ENCODE data around the gene SMARCA4.
"Not testable (repeated sequence)": the region's sequence is repeated elsewhere in the genome, so short reads cannot be mapped to it uniquely, and the experiment has no call there.

The SMARCA4 gene

GRCh38 chr19:11092181-11092538, 131.3 kb downstream of the SMARCA4 start:
- no peak for TF ChIP-seq CTCF (IDR thresholded peaks at IDR 0.05; ENCODE audit: low read depth, low read length)
- H3K4me3 ChIP-seq (ENCODE audit: low read depth, low read length), result peak overlapping the region; percentile 90

GRCh38 chr19:11093689-11094238, 132.9 kb downstream of the SMARCA4 start:
- TF ChIP-seq CTCF (IDR thresholded peaks at IDR 0.05; ENCODE audit: low read depth, low read length), result no peak
- H3K4me3 ChIP-seq (ENCODE audit: low read depth, low read length), result no peak overlapping the region

- no peak for TF ChIP-seq CTCF (IDR thresholded peaks at IDR 0.05; ENCODE audit: low read depth, low read length)
These were observed 133.7 kb downstream of the SMARCA4 start for GRCh38 chr19:11094520-11094894.

GRCh38 chr19:11096210-11096841, 135.5 kb downstream of the SMARCA4 start:
- no peak for TF ChIP-seq CTCF (IDR thresholded peaks at IDR 0.05; ENCODE audit: low read depth, low read length)
- no peak overlapping the region for H3K4me3 ChIP-seq (ENCODE audit: low read depth, low read length)

More at GRCh38 chr19:11094520-11094894, 133.7 kb downstream of the SMARCA4 start:
- peak overlapping the region; percentile 23; the same call in 1 of the 2 replicates for H3K4me3 ChIP-seq (ENCODE audit: low read depth, low read length)

- not testable (repeated sequence) for H3K4me3 ChIP-seq (ENCODE audit: low read depth, low read length)
These were observed 136.5 kb downstream of the SMARCA4 start for GRCh38 chr19:11097367-11097766.

GRCh38 chr19:11098327-11098726, 137.5 kb downstream of the SMARCA4 start:
- no peak overlapping the region for H3K4me3 ChIP-seq (ENCODE audit: low read depth, low read length)
- TF ChIP-seq CTCF (IDR thresholded peaks at IDR 0.05; ENCODE audit: low read depth, low read length), result no peak

GRCh38 chr19:11098861-11099260, 138.0 kb downstream of the SMARCA4 start:
- H3K4me3 ChIP-seq (ENCODE audit: low read depth, low read length), result no peak overlapping the region
- no peak for TF ChIP-seq CTCF (IDR thresholded peaks at IDR 0.05; ENCODE audit: low read depth, low read length)

GRCh38 chr19:11100049-11100448, 139.2 kb downstream of the SMARCA4 start:
- no peak for TF ChIP-seq CTCF (IDR thresholded peaks at IDR 0.05; ENCODE audit: low read depth, low read length)
- no peak overlapping the region for H3K4me3 ChIP-seq (ENCODE audit: low read depth, low read length)
